Measurements from ENCODE around the gene CACNA1B. TPM values are rescaled to one million over a fixed set of nuclear protein-coding genes. Genes with fewer than 3 reads are reported as not detected.
A peak's percentile ranks its signal among the peaks of the same experiment; 100 is the strongest.
"Not testable (repeated sequence)": the region's sequence is repeated elsewhere in the genome, so short reads cannot be mapped to it uniquely, and the experiment has no call there.

CACNA1B gene
- total and polyA plus RNA-seq, 8 donors = 0.03 to 2.2 (median 0.51) TPM; not detected in 2

GRCh38 chr9:138083873-138084272 is 206.3 kb downstream of the CACNA1B start:
- H3K36me3 ChIP-seq = no peaks in the 10 kb centered on the region
- DNase-seq = peak in 1 of 2 donors; percentile 17
- intact Hi-C loops (cut with DNase I; ENCODE audit: low total_unique reads) = no loop called here
- no peak overlapping the region for H3K4me3 ChIP-seq
- WGBS, 5 donors = 46 to 63% (median 50%) methylated on average over 3 of the region's 3 CpGs; no CpG with 5 or more reads in 1 of the 5 donors
- peaks cover 0 to 37% (median 15%) of the 10 kb centered on the region in 4 donors for H3K9me3 ChIP-seq
- no peaks in the 10 kb centered on the region for H3K4me1 ChIP-seq
- H3K27ac ChIP-seq = no peak overlapping the region
- no peak for TF ChIP-seq EP300 (IDR thresholded peaks at IDR 0.05)
- peaks cover 0 to 8% (median 4%) of the 10 kb centered on the region in 3 donors for H3K27me3 ChIP-seq

GRCh38 chr9:138085568-138085967 is 208.0 kb downstream of the CACNA1B start:
- H3K27me3 ChIP-seq = peaks cover 0 to 7% (median 4%) of the 10 kb centered on the region in 3 donors
- H3K4me3 ChIP-seq = no peak overlapping the region
- 79 to 93% (median 86%) methylated on average over 4 of the region's 4 CpGs; no CpG with 5 or more reads in 1 of the 5 donors for WGBS, 5 donors
- no peaks in the 10 kb centered on the region for H3K4me1 ChIP-seq
- intact Hi-C loops (cut with DNase I; ENCODE audit: low total_unique reads) = no loop called here
- H3K9me3 ChIP-seq = peaks cover 0 to 37% (median 15%) of the 10 kb centered on the region in 4 donors
- H3K27ac ChIP-seq = no peak overlapping the region
- TF ChIP-seq EP300 (IDR thresholded peaks at IDR 0.05) = no peak
- TF ChIP-seq POLR2A (IDR thresholded peaks at IDR 0.05) = no peak
- TF ChIP-seq POLR2AphosphoS5 (IDR thresholded peaks at IDR 0.05) = no peak
- no peak for TF ChIP-seq CTCF (IDR thresholded peaks at IDR 0.05)
- no peak for DNase-seq
- H3K36me3 ChIP-seq = no peaks in the 10 kb centered on the region

GRCh38 chr9:138092057-138092456 is 214.5 kb downstream of the CACNA1B start:
- 73 to 81% (median 76%) methylated on average over 4 of the region's 4 CpGs for WGBS, 5 donors
- intact Hi-C loops (cut with DNase I; ENCODE audit: low total_unique reads); H3K27me3 ChIP-seq; DNase-seq; H3K4me1 ChIP-seq; H3K27ac ChIP-seq; H3K4me3 ChIP-seq; H3K36me3 ChIP-seq; H3K9me3 ChIP-seq: not testable (repeated sequence)

GRCh38 chr9:138094028-138094427 is 216.4 kb downstream of the CACNA1B start:
- Histone ChIP-seq H3K27me3 (no peaks in the 10 kb centered on the region), H3K4me3 (no peak overlapping the region), H3K4me1 (no peaks in the 10 kb centered on the region), H3K36me3 (no peaks in the 10 kb centered on the region), H3K9me3 (no peaks in the 10 kb centered on the region), H3K27ac (no peak overlapping the region)
- TF ChIP-seq EP300 (IDR thresholded peaks at IDR 0.05) = no peak
- DNase-seq = no peak
- intact Hi-C loops (cut with DNase I; ENCODE audit: low total_unique reads) = no loop called here
- 77 to 89% (median 89%) methylated on average over 5 of the region's 5 CpGs for WGBS, 5 donors

- H3K27me3 ChIP-seq = no peaks in the 10 kb centered on the region
- no peaks in the 10 kb centered on the region for H3K36me3 ChIP-seq
- H3K4me3 ChIP-seq = no peak overlapping the region
- H3K9me3 ChIP-seq = no peaks in the 10 kb centered on the region
- intact Hi-C loops (cut with DNase I; ENCODE audit: low total_unique reads) = no loop called here
- TF ChIP-seq EP300 (IDR thresholded peaks at IDR 0.05) (no peak), CTCF (IDR thresholded peaks at IDR 0.05) (no peak), POLR2A (IDR thresholded peaks at IDR 0.05) (no peak), POLR2AphosphoS5 (IDR thresholded peaks at IDR 0.05) (no peak)
- WGBS, 5 donors = 78 to 83% (median 81%) methylated on average over 14 of the region's 14 CpGs
- H3K4me1 ChIP-seq = no peaks in the 10 kb centered on the region
- H3K27ac ChIP-seq = no peak overlapping the region
- DNase-seq = peak in 1 of 2 donors; percentile 9
Measured at GRCh38 chr9:138095813-138096518, 218.4 kb downstream of the CACNA1B start.

- H3K4me1 ChIP-seq = no peaks in the 10 kb centered on the region
- no peaks in the 10 kb centered on the region for H3K9me3 ChIP-seq
- DNase-seq = peak in 1 of 2 donors; percentile 9
- no peak overlapping the region for H3K27ac ChIP-seq
- no peak overlapping the region for H3K4me3 ChIP-seq
- WGBS, 5 donors = 90 to 95% (median 93%) methylated on average over 7 to 13 of the region's 13 CpGs
- no peaks in the 10 kb centered on the region for H3K27me3 ChIP-seq
- H3K36me3 ChIP-seq = no peaks in the 10 kb centered on the region
- TF ChIP-seq POLR2AphosphoS5 (IDR thresholded peaks at IDR 0.05) = no peak
- TF ChIP-seq CTCF (IDR thresholded peaks at IDR 0.05) = no peak
- TF ChIP-seq EP300 (IDR thresholded peaks at IDR 0.05) = no peak
- no peak for TF ChIP-seq POLR2A (IDR thresholded peaks at IDR 0.05)
- intact Hi-C loops (cut with DNase I; ENCODE audit: low total_unique reads) = no loop called here
Measured at GRCh38 chr9:138096519-138096845, 218.9 kb downstream of the CACNA1B start.
